Ishikawa (cell line): ENCODE results near the gene MCF2L2.

ENCODE experiments used
- CEBPB ChIP-seq: IDR thresholded peaks from 2 replicates; pipeline ENCODE4 v1.6.1; 2012
- CREB1 ChIP-seq: IDR thresholded peaks from 2 replicates; pipeline ENCODE4 v1.6.1; 2012; ENCODE audit warnings: low read depth
- FOXM1 ChIP-seq: IDR thresholded peaks from 2 replicates; pipeline ENCODE4 v1.6.1; 2012; ENCODE audit warnings: low read depth, borderline replicate concordance
- MAX ChIP-seq: IDR thresholded peaks from 2 replicates; pipeline ENCODE4 v1.6.1; 2012
- NFIC ChIP-seq: IDR thresholded peaks from 2 replicates; pipeline ENCODE4 v1.6.1; 2012
- TAF1 ChIP-seq: IDR thresholded peaks from 2 replicates; pipeline ENCODE4 v1.6.1; 2012; ENCODE audit warnings: low read depth, mild to moderate bottlenecking
- YY1 ChIP-seq: IDR thresholded peaks from 2 replicates; pipeline ENCODE4 v1.6.1; 2012; ENCODE audit warnings: low read depth
- TF ChIP-seq, protein P1 (sequence below): IDR thresholded peaks from 2 replicates; pipeline ENCODE4 v1.6.1; 2012; ENCODE audit warnings: low read depth, mild to moderate bottlenecking
- TF ChIP-seq, protein P2 (sequence below): IDR thresholded peaks from 2 replicates; pipeline ENCODE4 v1.6.1; 2012

GRCh38 chr3:183438735-183439134 lies 10.3 kb upstream of the MCF2L2 start:
- TF ChIP-seq FOXM1 (no peak), YY1 (no peak), TAF1 (no peak), NFIC (no peak), MAX (no peak), CREB1 (no peak), CEBPB (no peak)
- TF ChIP-seq, protein P1, sequence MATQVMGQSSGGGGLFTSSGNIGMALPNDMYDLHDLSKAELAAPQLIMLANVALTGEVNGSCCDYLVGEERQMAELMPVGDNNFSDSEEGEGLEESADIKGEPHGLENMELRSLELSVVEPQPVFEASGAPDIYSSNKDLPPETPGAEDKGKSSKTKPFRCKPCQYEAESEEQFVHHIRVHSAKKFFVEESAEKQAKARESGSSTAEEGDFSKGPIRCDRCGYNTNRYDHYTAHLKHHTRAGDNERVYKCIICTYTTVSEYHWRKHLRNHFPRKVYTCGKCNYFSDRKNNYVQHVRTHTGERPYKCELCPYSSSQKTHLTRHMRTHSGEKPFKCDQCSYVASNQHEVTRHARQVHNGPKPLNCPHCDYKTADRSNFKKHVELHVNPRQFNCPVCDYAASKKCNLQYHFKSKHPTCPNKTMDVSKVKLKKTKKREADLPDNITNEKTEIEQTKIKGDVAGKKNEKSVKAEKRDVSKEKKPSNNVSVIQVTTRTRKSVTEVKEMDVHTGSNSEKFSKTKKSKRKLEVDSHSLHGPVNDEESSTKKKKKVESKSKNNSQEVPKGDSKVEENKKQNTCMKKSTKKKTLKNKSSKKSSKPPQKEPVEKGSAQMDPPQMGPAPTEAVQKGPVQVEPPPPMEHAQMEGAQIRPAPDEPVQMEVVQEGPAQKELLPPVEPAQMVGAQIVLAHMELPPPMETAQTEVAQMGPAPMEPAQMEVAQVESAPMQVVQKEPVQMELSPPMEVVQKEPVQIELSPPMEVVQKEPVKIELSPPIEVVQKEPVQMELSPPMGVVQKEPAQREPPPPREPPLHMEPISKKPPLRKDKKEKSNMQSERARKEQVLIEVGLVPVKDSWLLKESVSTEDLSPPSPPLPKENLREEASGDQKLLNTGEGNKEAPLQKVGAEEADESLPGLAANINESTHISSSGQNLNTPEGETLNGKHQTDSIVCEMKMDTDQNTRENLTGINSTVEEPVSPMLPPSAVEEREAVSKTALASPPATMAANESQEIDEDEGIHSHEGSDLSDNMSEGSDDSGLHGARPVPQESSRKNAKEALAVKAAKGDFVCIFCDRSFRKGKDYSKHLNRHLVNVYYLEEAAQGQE, result no peak
- TF ChIP-seq, protein P2, sequence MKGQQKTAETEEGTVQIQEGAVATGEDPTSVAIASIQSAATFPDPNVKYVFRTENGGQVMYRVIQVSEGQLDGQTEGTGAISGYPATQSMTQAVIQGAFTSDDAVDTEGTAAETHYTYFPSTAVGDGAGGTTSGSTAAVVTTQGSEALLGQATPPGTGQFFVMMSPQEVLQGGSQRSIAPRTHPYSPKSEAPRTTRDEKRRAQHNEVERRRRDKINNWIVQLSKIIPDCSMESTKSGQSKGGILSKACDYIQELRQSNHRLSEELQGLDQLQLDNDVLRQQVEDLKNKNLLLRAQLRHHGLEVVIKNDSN, result no peak
